GM19025 (cell line): ENCODE measurements around the gene ZNF280B.

Experiments used
- ATAC-seq: cut with Tn5 transposase; IDR thresholded peaks from one replicate; pipeline ENCODE4 v1.9.1; 2021; ENCODE audit warnings: mild to moderate bottlenecking, low read depth, moderate library complexity; ENCODE audit not compliant: unreplicated experiment

Gene ZNF280B

GRCh38 chr22:22508274-22509176, at the start of gene ZNF280B:
Gene ZNF280B (minus strand): TSS chr22:22508742. CDS start chr22:22489398, 19,344 bp downstream.
- peak; percentile 99 for ATAC-seq

DNA sequence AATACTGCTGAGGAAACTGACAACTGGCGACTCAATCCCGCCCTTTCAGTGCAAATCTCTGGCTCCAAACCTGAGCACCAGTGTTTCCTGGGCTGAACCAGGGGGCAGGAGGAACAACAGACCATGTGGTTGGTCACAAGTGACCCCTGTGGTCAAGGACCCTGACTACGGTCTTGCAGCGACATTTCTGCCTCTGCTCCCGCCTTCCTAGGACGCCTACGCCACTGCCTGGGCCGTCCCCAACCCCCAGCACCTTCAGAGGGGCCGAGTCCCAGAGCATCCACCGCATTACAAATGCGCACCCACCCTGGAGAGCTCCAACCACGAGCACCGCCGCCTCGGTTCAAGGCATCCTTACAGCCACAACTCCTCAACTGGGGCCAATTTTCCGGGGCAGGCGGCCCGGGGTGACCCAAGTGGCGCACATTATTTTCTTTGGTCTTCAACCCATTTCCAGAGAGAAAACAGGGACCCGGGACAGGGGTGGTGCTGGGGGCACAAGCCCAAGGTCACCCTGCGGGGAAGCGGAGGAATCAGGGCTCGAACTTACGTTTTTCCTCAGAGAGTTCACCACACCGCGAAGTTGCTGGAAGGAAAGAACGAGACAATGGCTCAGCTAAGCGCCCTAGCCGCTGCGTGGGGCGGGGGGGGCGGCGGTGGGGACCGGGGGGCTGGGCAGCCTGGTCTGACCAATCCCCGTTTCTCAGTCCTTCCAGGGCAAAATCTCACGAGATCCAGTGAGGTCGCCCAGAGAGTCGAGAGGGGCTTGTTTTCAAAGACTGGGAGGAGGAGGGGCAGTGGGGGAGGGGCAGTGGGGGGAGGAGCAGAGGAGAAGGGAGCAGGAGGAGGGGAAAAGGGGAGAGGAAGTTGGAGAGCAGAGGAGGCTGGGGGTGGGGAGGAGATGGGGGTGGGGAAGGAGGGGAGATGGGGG, 48.7 kb upstream of the ZNF280B start:
- ATAC-seq = no peak

- no peak for ATAC-seq
Measured at GRCh38 chr22:22556578-22556977, 48.0 kb upstream of the ZNF280B start.

DNA sequence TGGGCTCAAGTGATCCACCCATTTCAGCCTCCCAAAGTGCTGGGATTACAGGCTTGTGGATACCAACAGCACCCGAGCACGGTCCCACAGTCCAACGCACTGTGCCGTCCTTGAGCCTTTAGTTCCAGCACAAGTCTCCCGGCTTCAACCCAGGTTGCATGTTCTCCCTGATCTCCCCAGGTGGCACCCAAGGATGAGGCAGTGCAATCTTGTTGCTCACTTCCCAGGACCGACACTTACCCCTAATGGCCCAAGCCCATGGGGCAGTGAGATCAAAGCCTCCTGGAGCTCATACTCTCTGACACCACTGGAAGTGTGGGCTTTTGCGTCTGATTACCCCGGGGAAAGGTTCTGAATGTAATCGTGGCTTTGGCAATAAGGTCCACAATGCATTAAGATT, 47.1 kb upstream of the ZNF280B start:
- no peak for ATAC-seq

- no peak for ATAC-seq
Measured at GRCh38 chr22:22554587-22555284, 46.2 kb upstream of the ZNF280B start.

DNA sequence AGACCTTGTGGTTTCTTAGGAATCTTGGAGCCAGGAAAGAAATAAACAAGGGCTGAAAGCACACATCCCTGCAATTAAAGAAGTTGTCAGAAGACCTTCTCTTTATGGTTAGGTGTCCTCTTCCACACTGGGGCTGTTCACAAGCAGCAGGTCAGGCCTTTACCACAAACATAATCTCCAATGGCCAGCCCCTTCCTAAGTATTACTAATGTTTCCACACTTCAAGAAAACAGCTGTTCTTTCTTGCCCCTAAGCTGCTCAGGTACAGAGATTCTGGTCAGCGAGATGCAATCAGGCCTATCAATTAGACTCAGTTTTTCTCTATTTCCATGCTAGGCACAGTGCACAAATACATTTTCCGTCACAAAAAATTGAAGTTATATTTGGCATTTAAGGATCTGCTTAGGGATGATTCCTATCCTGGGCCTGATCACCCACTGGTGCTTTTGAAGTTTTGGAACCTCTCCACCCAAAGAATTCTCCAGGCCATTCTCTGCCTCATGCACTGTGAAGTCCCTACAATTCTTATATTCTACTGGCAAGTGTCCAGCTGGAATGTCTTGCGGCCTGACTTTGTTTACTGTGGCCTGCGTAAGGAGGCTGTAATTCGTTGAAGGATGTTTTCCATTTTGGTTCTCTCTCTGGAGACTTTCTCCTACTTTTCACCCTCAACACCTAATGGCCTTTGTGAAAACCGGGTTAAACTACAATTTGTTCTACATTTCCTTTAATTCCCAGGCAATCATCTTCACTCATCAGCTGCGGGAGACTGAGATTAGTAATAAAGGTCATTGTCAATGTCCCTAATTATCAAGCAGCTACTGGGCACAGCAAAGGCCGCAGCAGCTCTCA, 45.4 kb upstream of the ZNF280B start:
- ATAC-seq = no peak

DNA sequence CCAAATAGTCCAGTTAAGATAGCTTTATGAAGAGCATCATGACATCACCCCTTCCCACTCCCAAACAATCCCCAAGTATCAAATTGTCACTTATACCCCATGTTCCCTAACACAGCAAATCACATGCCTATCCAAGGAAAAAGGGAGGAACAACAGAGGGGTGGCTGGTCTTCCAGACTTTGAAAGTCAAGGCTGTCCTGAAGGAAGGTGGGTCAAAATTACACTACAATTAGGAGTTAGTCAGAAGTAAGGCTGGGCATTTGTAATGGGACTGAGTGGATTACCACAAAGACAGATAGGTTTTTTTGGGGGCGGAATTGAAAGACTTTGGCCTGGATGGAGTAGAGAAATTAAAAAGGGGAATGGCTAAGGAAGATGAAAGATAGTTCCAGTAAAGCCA, 44.6 kb upstream of the ZNF280B start:
- no peak for ATAC-seq

DNA sequence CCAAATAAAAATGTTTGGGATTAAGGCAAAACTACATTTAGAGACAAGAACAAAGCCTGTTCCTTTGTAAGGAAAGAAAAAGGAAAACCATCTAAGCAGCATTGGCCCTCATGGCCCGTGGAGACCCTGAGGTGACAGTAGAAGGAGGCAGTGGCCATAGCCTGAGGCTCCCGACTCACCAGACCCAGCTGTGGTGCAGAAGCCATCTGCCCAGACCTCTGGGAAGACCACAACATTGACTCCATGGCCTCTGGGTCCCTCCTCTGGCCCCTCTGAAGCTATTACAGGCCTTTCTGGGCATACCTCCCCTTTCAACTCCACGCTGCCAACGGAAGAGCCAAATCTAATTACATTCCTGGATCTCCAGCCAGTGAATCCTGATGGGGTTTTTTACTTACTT, 44.1 kb upstream of the ZNF280B start:
- ATAC-seq = no peak

DNA sequence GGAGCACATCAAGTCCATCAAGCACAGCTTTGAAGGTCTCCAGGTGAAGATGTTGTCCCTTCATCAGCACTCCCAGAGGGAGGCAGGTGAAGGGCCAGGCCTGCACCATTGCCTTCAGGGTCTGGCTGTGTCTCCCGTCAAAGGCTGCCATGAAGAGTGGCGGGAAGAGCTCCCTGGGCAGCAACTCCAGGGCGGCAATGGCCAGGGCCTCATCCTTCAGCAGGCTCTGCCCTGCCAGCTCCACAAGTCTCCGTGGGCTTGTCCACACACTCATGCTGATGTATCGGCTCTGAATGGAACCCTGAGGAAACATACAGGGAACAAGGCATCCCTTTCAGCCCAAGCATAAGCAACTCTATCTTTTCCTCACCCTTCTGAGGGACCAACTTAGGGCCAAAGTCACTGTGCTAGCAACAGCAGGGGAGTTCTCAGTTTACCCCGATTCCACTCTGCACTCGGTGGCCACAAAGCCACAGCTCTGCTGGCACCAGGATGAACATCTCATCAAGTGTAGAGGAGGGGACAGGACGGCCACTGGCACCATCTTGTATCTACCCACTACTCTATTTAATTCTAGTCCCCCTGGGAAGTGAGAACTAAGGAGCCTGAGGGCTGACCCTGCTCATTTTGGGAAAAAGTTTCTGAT, 42.4 kb upstream of the ZNF280B start:
- ATAC-seq = no peak

DNA sequence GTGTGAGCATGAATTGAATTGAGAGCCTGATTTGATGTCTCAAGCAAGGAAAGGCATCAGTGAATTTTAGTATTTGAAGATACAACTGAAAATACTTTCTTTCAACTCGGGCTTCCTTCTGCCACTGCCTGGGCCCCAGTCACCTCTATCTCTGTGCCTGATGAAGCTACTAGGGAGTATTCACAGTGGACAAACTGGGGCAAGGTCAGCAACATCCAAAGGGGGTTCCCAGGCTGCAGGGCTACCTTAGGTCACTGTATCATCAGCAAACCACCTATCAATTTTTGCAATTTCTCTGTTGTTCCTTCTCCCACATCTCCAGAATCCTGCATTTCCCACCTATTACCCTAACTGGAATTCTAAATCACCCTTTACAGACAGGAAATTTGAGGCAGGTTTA, 40.4 kb upstream of the ZNF280B start:
- ATAC-seq = no peak

DNA sequence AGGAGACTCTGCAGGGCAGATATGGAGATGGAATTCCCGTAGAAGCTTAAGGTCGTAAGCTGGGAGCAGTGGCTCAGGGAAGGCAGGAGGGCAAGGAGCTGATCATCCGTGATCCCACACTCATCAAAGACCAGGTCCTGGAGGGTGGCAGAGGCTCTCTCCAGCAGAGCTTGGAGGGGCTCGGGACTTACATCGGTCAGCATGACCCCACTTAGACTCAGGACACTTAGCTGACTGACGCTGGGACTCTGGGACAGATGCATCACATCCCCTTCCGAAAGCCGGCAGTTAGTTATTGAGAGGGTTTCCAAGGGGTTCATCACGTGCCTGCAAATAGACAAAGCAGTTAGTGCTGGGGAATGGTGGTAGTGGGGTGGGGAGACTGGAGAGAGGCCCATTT, 39.8 kb upstream of the ZNF280B start:
- ATAC-seq = no peak

- ATAC-seq = no peak
Measured at GRCh38 chr22:22547692-22548300, 39.3 kb upstream of the ZNF280B start.

GRCh38 chr22:22547226-22547625, 38.7 kb upstream of the ZNF280B start:
- no peak for ATAC-seq

DNA sequence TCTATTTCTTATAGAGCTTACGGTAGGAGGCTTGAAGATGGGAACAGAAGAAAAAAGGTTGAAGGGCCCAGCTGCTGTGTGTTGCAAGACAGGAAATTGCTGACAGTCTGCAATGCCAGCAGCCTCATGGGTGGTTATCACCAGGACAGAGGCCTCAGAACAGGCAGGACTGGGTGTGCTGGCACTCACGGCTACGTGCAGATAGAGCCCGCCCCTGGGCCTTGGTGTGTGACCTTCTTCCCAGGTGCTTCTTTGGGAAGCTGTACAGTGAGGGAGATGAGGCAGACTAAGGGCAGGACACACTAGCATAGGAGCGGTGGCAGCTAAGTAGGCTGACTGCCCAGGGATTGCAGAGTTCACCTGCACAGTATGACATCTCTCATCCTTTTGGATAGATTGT, 37.9 kb upstream of the ZNF280B start:
- no peak for ATAC-seq

GRCh38 chr22:22545084-22545483, 36.5 kb upstream of the ZNF280B start:
- ATAC-seq = no peak

GRCh38 chr22:22538226-22538989, 29.9 kb upstream of the ZNF280B start:
- no peak for ATAC-seq

DNA sequence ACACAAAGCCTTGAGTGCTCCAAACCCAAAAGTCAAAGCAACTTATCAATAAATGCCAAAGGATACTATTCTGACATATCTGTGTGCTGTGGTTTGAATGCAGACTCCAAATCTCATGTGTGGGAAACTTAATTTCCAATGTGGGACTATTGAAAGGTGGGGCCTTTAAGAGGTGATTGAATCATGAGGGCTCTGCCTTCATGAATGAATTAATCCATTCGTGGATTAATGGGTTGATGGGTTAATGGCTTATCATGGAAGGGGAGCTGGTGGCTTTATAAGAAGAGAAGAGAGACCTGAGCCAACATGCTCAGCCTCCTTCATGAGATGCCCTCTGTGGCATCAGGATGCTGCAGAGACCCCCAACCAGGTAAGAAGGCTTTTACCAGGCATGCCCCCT, 28.4 kb upstream of the ZNF280B start:
- no peak for ATAC-seq

DNA sequence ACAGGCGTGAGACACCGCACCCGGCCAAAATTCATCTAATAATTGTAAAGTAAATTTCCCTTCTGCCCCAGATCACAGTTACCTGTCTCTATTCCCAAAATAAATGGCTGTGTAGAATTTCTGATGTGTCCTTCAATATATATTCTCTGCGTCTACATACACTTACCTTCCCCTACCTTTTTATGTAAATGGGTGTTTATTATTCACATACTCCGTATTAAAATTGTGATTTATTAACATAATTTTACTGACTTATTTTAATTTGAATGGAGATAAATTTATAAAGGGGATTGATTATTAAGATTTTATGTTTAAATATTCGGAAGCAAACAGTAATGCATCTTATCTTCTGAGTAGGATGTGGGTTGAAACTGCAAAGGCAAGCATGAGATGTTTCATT, 28.0 kb upstream of the ZNF280B start:
- no peak for ATAC-seq
